ENCODE data around the gene BTBD19. TPM values are rescaled to one million over a fixed set of nuclear protein-coding genes. Genes with fewer than 3 reads are reported as not detected.

Gene BTBD19
- total and polyA plus RNA-seq, 9 of the 15 experiments (the other 6 are each of a cell fraction or from before 2014, with no cell fraction given), result 0.22 to 2.0 (median 0.95) TPM

- 0 out of 2 replicates have a peak, but pooled peaks have one; percentile 0 for TF ChIP-seq RFX5 (IDR thresholded peaks at IDR 0.05; ENCODE audit: low read depth, low read length)
- TF ChIP-seq ZNF12 (CRISPR knock-in tag; IDR thresholded peaks at IDR 0.05), result 0 out of 2 replicates have a peak, but pooled peaks have one; percentile 13
- TF ChIP-seq PHF21A (IDR thresholded peaks at IDR 0.05; ENCODE audit: borderline replicate concordance, low read depth), result peak; percentile 60; the same call in 1 of the 2 replicates
- peak in 1 of 2 experiments; percentile 18; a peak in 1 of 4 replicates for TF ChIP-seq SIN3A (IDR thresholded peaks at IDR 0.05; ENCODE audit: borderline replicate concordance in 2 of 2, control insufficient read depth in 1 of 2, low read depth in 2 of 2, low read length in 2 of 2)
- TF ChIP-seq NFATC3 (IDR thresholded peaks at IDR 0.05), result no peak
- TF ChIP-seq NELFE (IDR thresholded peaks at IDR 0.05; ENCODE audit: insufficient read depth, insufficient read length), result peak; percentile 87
- TF ChIP-seq RFX7 (CRISPR knock-in tag; IDR thresholded peaks at IDR 0.05), result no peak
- TF ChIP-seq CUX1 (CRISPR knock-in tag; IDR thresholded peaks at IDR 0.05), result no peak
- TF ChIP-seq ATF1 (CRISPR knock-in tag; IDR thresholded peaks at IDR 0.05), result no peak
- peak; percentile 72; the same call in 1 of the 2 replicates for TF ChIP-seq ATF1 (tag; IDR thresholded peaks at IDR 0.05)
- no peak for TF ChIP-seq ZNF23 (CRISPR knock-in tag; IDR thresholded peaks at IDR 0.05)
- no peak for TF ChIP-seq L3MBTL2 (IDR thresholded peaks at IDR 0.05)
- TF ChIP-seq ZNF584 (CRISPR knock-in tag; IDR thresholded peaks at IDR 0.05; ENCODE audit: low read depth), result no peak
- no peak for TF ChIP-seq HIVEP1 (CRISPR knock-in tag; IDR thresholded peaks at IDR 0.05)
- TF ChIP-seq ZNF75A (CRISPR knock-in tag; IDR thresholded peaks at IDR 0.05), result no peak
- peak in 1 of 3 experiments; percentile 16; a peak in 1 of 6 replicates for TF ChIP-seq CTCF (IDR thresholded peaks at IDR 0.05 in 2 of 3, conservative IDR thresholded peaks at IDR 0.05 in 1 of 3; ENCODE audit: insufficient read depth in 2 of 3, low read depth in 1 of 3, low read length in 3 of 3)
- TF ChIP-seq CHD4 (IDR thresholded peaks at IDR 0.05; ENCODE audit: insufficient read depth, insufficient replicate concordance, low read depth, low read length, poor library complexity, severe bottlenecking), result no peak
- no peak for TF ChIP-seq BHLHE40 (IDR thresholded peaks at IDR 0.05; ENCODE audit: low read length)
- TF ChIP-seq NEUROD1 (IDR thresholded peaks at IDR 0.05; ENCODE audit: borderline replicate concordance, low read depth, low read length, partially characterized antibody), result no peak
- no peak for TF ChIP-seq CHD1 (IDR thresholded peaks at IDR 0.05; ENCODE audit: low read length)
- TF ChIP-seq ESRRA (IDR thresholded peaks at IDR 0.05; ENCODE audit: borderline replicate concordance, low read depth), result 0 out of 2 replicates have a peak, but pooled peaks have one; percentile 5
- no peak for TF ChIP-seq JUND (IDR thresholded peaks at IDR 0.05; ENCODE audit: borderline replicate concordance, low read depth, low read length)
- TF ChIP-seq JUND (tag; IDR thresholded peaks at IDR 0.05; ENCODE audit: borderline replicate concordance, low read depth, low read length), result no peak
- no peak for TF ChIP-seq EWSR1 (IDR thresholded peaks at IDR 0.05; ENCODE audit: borderline replicate concordance, low read depth, partially characterized antibody)
These were observed 10.9 kb downstream of the BTBD19 start (continued) for GRCh38 chr1:44819196-44819607.

Measured in K562 (cell line).